ENCODE measurements around the gene MORC2.
A peak's percentile ranks its signal among the peaks of the same experiment; 100 is the strongest.

The MORC2 gene

DNA sequence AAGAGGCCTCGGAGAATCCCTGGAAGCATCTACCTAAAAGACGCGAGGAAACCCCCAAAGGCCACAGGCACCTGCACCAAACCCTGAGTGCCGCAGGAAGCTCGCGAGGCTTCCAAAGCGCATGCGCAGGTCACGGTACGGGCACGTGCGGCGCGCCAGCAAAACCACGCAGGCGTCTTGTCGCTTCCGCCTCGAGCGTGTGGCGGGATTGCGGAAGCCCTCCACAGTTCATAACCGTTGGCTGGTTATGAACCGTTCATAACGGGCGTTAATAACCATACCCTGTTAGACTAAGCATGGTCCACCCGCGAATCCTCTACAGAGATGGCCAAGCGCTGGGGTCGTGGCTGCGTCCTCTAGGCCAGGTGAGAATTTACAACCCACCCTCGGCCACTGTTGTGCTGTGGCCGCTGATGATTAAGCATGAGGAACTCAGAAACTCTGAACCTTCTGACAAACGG lies 46.4 kb downstream of the MORC2 start:
- TF ChIP-seq, protein P1, sequence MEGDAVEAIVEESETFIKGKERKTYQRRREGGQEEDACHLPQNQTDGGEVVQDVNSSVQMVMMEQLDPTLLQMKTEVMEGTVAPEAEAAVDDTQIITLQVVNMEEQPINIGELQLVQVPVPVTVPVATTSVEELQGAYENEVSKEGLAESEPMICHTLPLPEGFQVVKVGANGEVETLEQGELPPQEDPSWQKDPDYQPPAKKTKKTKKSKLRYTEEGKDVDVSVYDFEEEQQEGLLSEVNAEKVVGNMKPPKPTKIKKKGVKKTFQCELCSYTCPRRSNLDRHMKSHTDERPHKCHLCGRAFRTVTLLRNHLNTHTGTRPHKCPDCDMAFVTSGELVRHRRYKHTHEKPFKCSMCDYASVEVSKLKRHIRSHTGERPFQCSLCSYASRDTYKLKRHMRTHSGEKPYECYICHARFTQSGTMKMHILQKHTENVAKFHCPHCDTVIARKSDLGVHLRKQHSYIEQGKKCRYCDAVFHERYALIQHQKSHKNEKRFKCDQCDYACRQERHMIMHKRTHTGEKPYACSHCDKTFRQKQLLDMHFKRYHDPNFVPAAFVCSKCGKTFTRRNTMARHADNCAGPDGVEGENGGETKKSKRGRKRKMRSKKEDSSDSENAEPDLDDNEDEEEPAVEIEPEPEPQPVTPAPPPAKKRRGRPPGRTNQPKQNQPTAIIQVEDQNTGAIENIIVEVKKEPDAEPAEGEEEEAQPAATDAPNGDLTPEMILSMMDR (conservative IDR thresholded peaks at IDR 0.05; ENCODE audit: low read length): no peak
- DNase-seq (ENCODE audit: low read depth): peak; percentile 64
- peak overlapping the region; percentile 59 for H3K4me3 ChIP-seq (ENCODE audit: low read length)

GRCh38 chr22:30921108-30921507 lies 47.5 kb downstream of the MORC2 start:
- DNase-seq (ENCODE audit: low read depth): peak; percentile 11
- TF ChIP-seq, protein P1 (conservative IDR thresholded peaks at IDR 0.05; ENCODE audit: low read length): no peak
- H3K4me3 ChIP-seq (ENCODE audit: low read length): peak overlapping the region; percentile 59

DNA sequence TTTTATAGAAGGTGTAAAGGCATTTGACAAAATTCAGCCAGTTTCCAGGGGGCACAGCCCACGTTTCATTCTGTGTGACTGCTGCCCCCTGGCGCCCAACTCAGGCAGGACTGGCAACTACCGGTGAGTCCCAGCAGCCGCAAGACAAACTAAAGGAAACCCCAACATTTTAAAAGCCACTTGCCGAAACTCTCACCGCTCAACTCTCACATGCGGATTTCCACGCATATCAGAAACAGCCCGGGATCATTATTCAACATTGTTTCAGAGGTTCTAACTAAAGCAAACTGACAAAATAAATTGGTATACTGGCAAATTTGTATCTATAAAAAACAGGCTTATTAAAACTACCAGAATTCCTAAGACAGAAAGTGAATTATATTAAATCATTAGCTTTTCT lies 48.2 kb downstream of the MORC2 start:
- DNase-seq (ENCODE audit: low read depth): peak; percentile 52
- TF ChIP-seq, protein P1 (conservative IDR thresholded peaks at IDR 0.05; ENCODE audit: low read length): peak; percentile 83
- H3K4me3 ChIP-seq (ENCODE audit: low read length): peak overlapping the region; percentile 17; the same call in 1 of the 2 replicates

GRCh38 chr22:30919973-30920372 lies 48.6 kb downstream of the MORC2 start:
- no peak overlapping the region for H3K4me3 ChIP-seq (ENCODE audit: low read length)
- no peak for DNase-seq (ENCODE audit: low read depth)
- TF ChIP-seq, protein P1 (conservative IDR thresholded peaks at IDR 0.05; ENCODE audit: low read length): no peak

DNA sequence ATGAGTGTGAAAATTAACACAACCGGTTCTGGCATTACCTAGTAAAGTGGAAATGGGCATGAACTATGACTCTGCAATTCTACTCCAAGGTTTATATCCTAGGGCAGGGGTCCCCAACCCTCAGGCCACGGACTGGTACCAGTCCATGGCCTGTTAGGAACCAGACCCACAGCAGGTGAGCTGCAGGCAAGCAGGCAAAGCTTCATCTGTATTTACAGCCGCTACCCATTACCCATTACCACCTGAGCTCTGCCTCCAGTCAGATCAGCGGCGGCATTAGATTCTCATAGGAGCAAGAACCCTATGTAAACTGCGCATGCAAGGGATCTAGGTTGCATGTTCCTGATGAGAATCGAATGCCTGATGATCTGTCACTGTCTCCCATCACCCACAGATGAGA lies 49.8 kb downstream of the MORC2 start:
- DNase-seq (ENCODE audit: low read depth): no peak
- TF ChIP-seq, protein P1 (conservative IDR thresholded peaks at IDR 0.05; ENCODE audit: low read length): no peak
- no peak overlapping the region for H3K4me3 ChIP-seq (ENCODE audit: low read length)

- H3K4me3 ChIP-seq (ENCODE audit: low read length): no peak overlapping the region
- TF ChIP-seq, protein P1 (conservative IDR thresholded peaks at IDR 0.05; ENCODE audit: low read length): no peak
These were observed 58.2 kb downstream of the MORC2 start for GRCh38 chr22:30910358-30910757.

DNA sequence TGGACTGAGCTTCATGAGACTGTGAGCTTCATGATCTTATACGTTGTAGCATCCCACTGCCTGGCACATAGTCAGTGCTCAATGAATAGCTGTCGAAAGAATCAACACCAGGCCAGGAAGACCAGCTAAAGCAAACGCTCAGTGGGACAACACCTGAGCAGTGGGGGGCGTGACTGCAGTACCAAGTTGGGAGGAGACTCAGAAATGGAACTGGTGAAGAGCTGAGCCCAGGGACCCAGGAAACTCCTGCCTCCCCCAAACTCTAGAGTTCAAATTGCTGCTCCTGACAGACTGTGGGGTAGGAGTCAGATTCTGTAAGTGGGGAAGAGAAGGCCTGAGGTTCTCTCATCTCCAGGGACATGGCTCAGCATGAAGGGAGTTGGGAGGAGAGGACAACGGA lies 59.3 kb downstream of the MORC2 start:
- DNase-seq (ENCODE audit: low read depth): no peak
- TF ChIP-seq, protein P1 (conservative IDR thresholded peaks at IDR 0.05; ENCODE audit: low read length): no peak
- no peak overlapping the region for H3K4me3 ChIP-seq (ENCODE audit: low read length)

More at GRCh38 chr22:30910358-30910757, 58.2 kb downstream of the MORC2 start:
- no peak for DNase-seq (ENCODE audit: low read depth)

All from AG10803 (cell line).